Common myeloid progenitor, CD34-positive (primary cell): ENCODE data around the gene RAB9A.

Source experiments
- CTCF ChIA-PET: fragments of 350-600 bp; sonication (Branson Sonifier 250); formaldehyde crosslinking; loops from one replicate; lab custom pipeline; 2021; ENCODE audit warnings: antibody characterized with exemption; lab: Charles Lee
- POLR2A ChIA-PET: fragments of 350-600 bp; sonication (Branson Sonifier 250); formaldehyde crosslinking; loops from one replicate; lab custom pipeline; 2021; ENCODE audit warnings: antibody characterized with exemption; lab: Charles Lee
- DNase-seq, 3 donors: peaks; one replicate each; pipeline versions ENCODE4 v3.0.0 to v3.0.0-alpha.2; 2013
- H3K27ac ChIP-seq, 2 experiments: 1 replicate in 1 of 2; 2 replicates in 1 of 2; pipeline ENCODE4 v1.7.0; 2013; ENCODE audit warnings: inconsistent platforms in 2 of 2, low read length in 2 of 2, mild to moderate bottlenecking in 2 of 2, low read depth in 1 of 2, moderate library complexity in 1 of 2; ENCODE audit not compliant: severe bottlenecking in 2 of 2, insufficient read depth in 1 of 2, poor library complexity in 1 of 2
- H3K27me3 ChIP-seq, 5 experiments: replicated peaks in 2 of 5; 1 replicate in 3 of 5; 2 replicates in 2 of 5; pipeline versions ENCODE4 v1.6.1 to v1.7.0; 2013; ENCODE audit warnings: low read length in 4 of 5, mild to moderate bottlenecking in 2 of 5, moderate library complexity in 2 of 5, inconsistent platforms in 1 of 5; ENCODE audit not compliant: insufficient read depth in 5 of 5, control insufficient read depth in 4 of 5
- H3K36me3 ChIP-seq, 4 experiments: 1 replicate in 2 of 4; 2 replicates in 2 of 4; pipeline versions ENCODE4 v1.6.1 to v1.7.0; 2013; ENCODE audit warnings: low read length in 3 of 4, control low read depth in 1 of 4, mild to moderate bottlenecking in 1 of 4; ENCODE audit not compliant: control insufficient read depth in 4 of 4, insufficient read depth in 4 of 4
- H3K4me1 ChIP-seq, 4 experiments: 1 replicate in 3 of 4; 2 replicates in 1 of 4; pipeline versions ENCODE4 v1.6.1 to v1.7.1; 2013; ENCODE audit warnings: low read length in 3 of 4, mild to moderate bottlenecking in 3 of 4, control low read depth in 1 of 4, inconsistent platforms in 1 of 4, moderate library complexity in 1 of 4; ENCODE audit not compliant: control insufficient read depth in 4 of 4, insufficient read depth in 4 of 4; ENCODE audit errors: control extremely low read depth in 1 of 4
- H3K4me3 ChIP-seq, 7 experiments: 1 replicate in 4 of 7; 2 replicates in 3 of 7; pipeline versions ENCODE4 v1.5.1 to v1.7.0; 2013; ENCODE audit warnings: mild to moderate bottlenecking in 7 of 7, low read length in 6 of 7, moderate library complexity in 6 of 7, inconsistent platforms in 2 of 7, low read depth in 2 of 7, control low read depth in 1 of 7; ENCODE audit not compliant: insufficient read depth in 4 of 7, control insufficient read depth in 1 of 7; ENCODE audit errors: extremely low read depth in 1 of 7
- H3K9me3 ChIP-seq, 5 experiments: 1 replicate in 4 of 5; 2 replicates in 1 of 5; pipeline versions ENCODE4 v1.6.1 to v1.7.1; 2013; ENCODE audit warnings: low read length in 4 of 5, mild to moderate bottlenecking in 2 of 5, inconsistent platforms in 1 of 5, low read depth in 1 of 5, moderate library complexity in 1 of 5; ENCODE audit not compliant: control insufficient read depth in 4 of 5, insufficient read depth in 2 of 5; ENCODE audit errors: control extremely low read depth in 1 of 5
- WGBS: methylation state at CpG from one replicate; pipeline ENCODE4 v1.1.5; 2013; ENCODE audit not compliant: insufficient coverage; 5-methylcytosine and 5-hydroxymethylcytosine counted together

Gene RAB9A

GRCh38 chrX:13649838-13650237 is 39.1 kb upstream of the RAB9A start:
- POLR2A ChIA-PET = no interaction called here
- Histone ChIP-seq H3K9me3 (no peaks in the 10 kb centered on the region), H3K4me3 (no peak overlapping the region), H3K27ac (no peak overlapping the region), H3K4me1 (peaks cover 6 to 21% (median 12%) of the 10 kb centered on the region in 4 experiments), H3K27me3 (no peaks in the 10 kb centered on the region), H3K36me3 (no peaks in the 10 kb centered on the region)
- 81% methylated on average over 3 of the region's 5 CpGs for WGBS
- CTCF ChIA-PET = interaction anchor here (1.0 kb wide), 2 partner anchors 142 to 145 kb away, joined by 3 read pairs; no protein-coding TSS in a partner anchor
- no peak for DNase-seq

- Histone ChIP-seq H3K4me3 (no peak overlapping the region), H3K9me3 (no peaks in the 10 kb centered on the region), H3K27ac (no peak overlapping the region), H3K36me3 (no peaks in the 10 kb centered on the region), H3K4me1 (peaks cover 6 to 21% (median 12%) of the 10 kb centered on the region in 4 experiments), H3K27me3 (no peaks in the 10 kb centered on the region)
- ChIA-PET CTCF (interaction anchor here (1.0 kb wide), 1 partner anchor 142 kb away, joined by 3 read pairs; no protein-coding TSS in a partner anchor), POLR2A (no interaction called here)
- DNase-seq = no peak
- no CpG with 5 or more reads among the region's 1 CpG for WGBS
Observed at GRCh38 chrX:13650318-13650717, 38.6 kb upstream of the RAB9A start.

GRCh38 chrX:13651150-13651549 is 37.8 kb upstream of the RAB9A start:
- ChIA-PET CTCF (no interaction called here), POLR2A (no interaction called here)
- peaks cover 6 to 18% (median 12%) of the 10 kb centered on the region in 4 experiments for H3K4me1 ChIP-seq
- no peak overlapping the region for H3K4me3 ChIP-seq
- no peaks in the 10 kb centered on the region for H3K9me3 ChIP-seq
- no peak overlapping the region for H3K27ac ChIP-seq
- no peaks in the 10 kb centered on the region for H3K27me3 ChIP-seq
- DNase-seq = no peak
- 87% methylated on average over 3 of the region's 3 CpGs for WGBS
- peaks cover 0 to 4% (median 2%) of the 10 kb centered on the region in 4 experiments for H3K36me3 ChIP-seq

- 30% methylated on average over 3 of the region's 7 CpGs for WGBS
- no peaks in the 10 kb centered on the region for H3K27me3 ChIP-seq
- ChIA-PET CTCF (no interaction called here), POLR2A (interaction anchor here (0.8 kb wide), 1 partner anchor 82 kb away, joined by 3 read pairs; the partner anchor contains the start of genes OFD1 and TRAPPC2)
- no peaks in the 10 kb centered on the region for H3K9me3 ChIP-seq
- H3K4me1 ChIP-seq = peaks cover 6 to 18% (median 12%) of the 10 kb centered on the region in 4 experiments
- H3K36me3 ChIP-seq = peaks cover 0 to 5% (median 2%) of the 10 kb centered on the region in 4 experiments
- DNase-seq = peak in 2 of 3 donors; percentile 9 to 27
- H3K4me3 ChIP-seq = peak overlapping the region in 6 of 7 experiments; percentile 65 to 88 (median 73)
- peak overlapping the region in 1 of 2 experiments; percentile 87 for H3K27ac ChIP-seq
Observed at GRCh38 chrX:13652287-13652793, 36.6 kb upstream of the RAB9A start.

GRCh38 chrX:13652850-13653693 is 35.9 kb upstream of the RAB9A start, which contains the start of gene TCEANC:
Gene TCEANC, plus strand, starts transcription at chrX:13653141. Its CDS starts 9,368 bp downstream, at chrX:13662509.
- 9% methylated on average over 47 of the region's 54 CpGs for WGBS
- peak within 1 kb of the TSS; percentile 60 to 88 (median 73) for H3K4me3 ChIP-seq
- H3K36me3 ChIP-seq = peaks cover 0 to 5% (median 2%) of the 10 kb centered on the region in 4 experiments
- H3K4me1 ChIP-seq = peaks cover 6 to 14% (median 12%) of the 10 kb centered on the region in 4 experiments
- no peaks in the 10 kb centered on the region for H3K27me3 ChIP-seq
- H3K9me3 ChIP-seq = no peaks in the 10 kb centered on the region
- peak; percentile 93 to 97 (median 97) for DNase-seq
- POLR2A ChIA-PET = interaction anchor here (0.8 to 0.9 kb wide), 2 partner anchors 82 to 677 kb away, joined by 3 to 4 read pairs; partner anchors contain the start of genes OFD1 and TRAPPC2
- peak within 1 kb of the TSS; percentile 69 to 87 for H3K27ac ChIP-seq
- CTCF ChIA-PET = no interaction called here

GRCh38 chrX:13654116-13654515 is 34.8 kb upstream of the RAB9A start:
- ChIA-PET CTCF (interaction anchor here (1.5 kb wide), 1 partner anchor 8 kb away, joined by 3 read pairs; no protein-coding TSS in a partner anchor), POLR2A (no interaction called here)
- no peak for DNase-seq
- Histone ChIP-seq H3K27me3 (no peaks in the 10 kb centered on the region), H3K36me3 (peaks cover 0 to 5% (median 2%) of the 10 kb centered on the region in 4 experiments), H3K4me1 (peaks cover 6 to 18% (median 12%) of the 10 kb centered on the region in 4 experiments), H3K4me3 (peak overlapping the region in 4 of 7 experiments; percentile 73 to 88 (median 76)), H3K27ac (peak overlapping the region in 1 of 2 experiments; percentile 87), H3K9me3 (no peaks in the 10 kb centered on the region)
